Peyer's patch (tissue), 4 donors: ENCODE measurements around the gene AGO1.

Source experiments
- POLR2A ChIP-seq, 2 donors: fragments of 450-650 bp; IDR thresholded peaks; one replicate each; pipeline ENCODE4 v1.5.1; 2017; ENCODE audit warnings: antibody characterized with exemption in 2 of 2, mild to moderate bottlenecking in 2 of 2, moderate library complexity in 2 of 2
- TF ChIP-seq, protein P1 (sequence below), 6 experiments: fragments of 450-650 bp in 4 of 6; fragments of 200-600 bp in 2 of 6; sonication (generic) in 1 of 6; IDR thresholded peaks; one replicate each; pipeline ENCODE4 v1.5.1; 2017 to 2019; ENCODE audit warnings: antibody characterized with exemption in 6 of 6, mild to moderate bottlenecking in 3 of 6, moderate library complexity in 1 of 6

GRCh38 chr1:35850051-35850450, 33.0 kb upstream of the AGO1 start:
- TF ChIP-seq, protein P1, sequence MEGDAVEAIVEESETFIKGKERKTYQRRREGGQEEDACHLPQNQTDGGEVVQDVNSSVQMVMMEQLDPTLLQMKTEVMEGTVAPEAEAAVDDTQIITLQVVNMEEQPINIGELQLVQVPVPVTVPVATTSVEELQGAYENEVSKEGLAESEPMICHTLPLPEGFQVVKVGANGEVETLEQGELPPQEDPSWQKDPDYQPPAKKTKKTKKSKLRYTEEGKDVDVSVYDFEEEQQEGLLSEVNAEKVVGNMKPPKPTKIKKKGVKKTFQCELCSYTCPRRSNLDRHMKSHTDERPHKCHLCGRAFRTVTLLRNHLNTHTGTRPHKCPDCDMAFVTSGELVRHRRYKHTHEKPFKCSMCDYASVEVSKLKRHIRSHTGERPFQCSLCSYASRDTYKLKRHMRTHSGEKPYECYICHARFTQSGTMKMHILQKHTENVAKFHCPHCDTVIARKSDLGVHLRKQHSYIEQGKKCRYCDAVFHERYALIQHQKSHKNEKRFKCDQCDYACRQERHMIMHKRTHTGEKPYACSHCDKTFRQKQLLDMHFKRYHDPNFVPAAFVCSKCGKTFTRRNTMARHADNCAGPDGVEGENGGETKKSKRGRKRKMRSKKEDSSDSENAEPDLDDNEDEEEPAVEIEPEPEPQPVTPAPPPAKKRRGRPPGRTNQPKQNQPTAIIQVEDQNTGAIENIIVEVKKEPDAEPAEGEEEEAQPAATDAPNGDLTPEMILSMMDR (IDR thresholded peaks at IDR 0.05), result no peak
- no peak for TF ChIP-seq POLR2A (IDR thresholded peaks at IDR 0.05)
